Spinal cord (tissue), 10 donors: Measurements from ENCODE around the gene ATRN. TPM values are rescaled to one million over a fixed set of nuclear protein-coding genes. Genes with fewer than 3 reads are reported as not detected.

Experiments used
- DNase-seq, 6 donors: peaks; one replicate each; pipeline versions ENCODE4 v3.0.0 to v3.0.0-alpha.2; 2013 to 2015; ENCODE audit warnings: low spot score in 6 of 6, low read depth in 4 of 6
- H3K27ac ChIP-seq: one replicate; pipeline ENCODE4 v1.5.1; 2013; ENCODE audit warnings: low read depth, low read length, control low read depth
- H3K27me3 ChIP-seq: one replicate; pipeline ENCODE4 v1.6.1; 2013; ENCODE audit warnings: low read length; ENCODE audit not compliant: control insufficient read depth, insufficient read depth
- H3K36me3 ChIP-seq: one replicate; pipeline ENCODE4 v1.6.1; 2013; ENCODE audit warnings: low read length; ENCODE audit not compliant: control insufficient read depth, insufficient read depth
- H3K4me1 ChIP-seq: one replicate; pipeline ENCODE4 v1.6.1; 2013; ENCODE audit warnings: low read length; ENCODE audit not compliant: control insufficient read depth, insufficient read depth
- H3K4me3 ChIP-seq: one replicate; pipeline ENCODE4 v1.5.1; 2013; ENCODE audit warnings: low read depth, low read length, control low read depth
- H3K9me3 ChIP-seq: one replicate; pipeline ENCODE4 v1.6.1; 2013; ENCODE audit warnings: low read length; ENCODE audit not compliant: control insufficient read depth, insufficient read depth
- WGBS: methylation state at CpG from one replicate; pipeline ENCODE4 v1.1.5; 2013; ENCODE audit warnings: missing lambda C conversion rate; ENCODE audit not compliant: insufficient coverage; 5-methylcytosine and 5-hydroxymethylcytosine counted together
- polyA plus RNA-seq, 2 donors: library from polyadenylated mRNA; unstranded; fragments of 120-200 nt; gene quantifications; one replicate each; pipeline ENCODE4 v1.2.1, GENCODE V29; 2013; ENCODE audit not compliant: insufficient read length in 2 of 2
- total RNA-seq, 2 donors: library from RNA; depleted of rRNA in 1 of 2; stranded (reverse); fragments of 120-200 nt in 1 of 2; fragments of >200 nt in 1 of 2; gene quantifications; one replicate each; pipeline versions ENCODE4 v1.2.3 to v1.2.4, GENCODE V29; 2013 to 2014
- donor health status: healthy.

ATRN gene
- total and polyA plus RNA-seq, 4 donors = 40.1 to 64.2 (median 46.5) TPM

DNA sequence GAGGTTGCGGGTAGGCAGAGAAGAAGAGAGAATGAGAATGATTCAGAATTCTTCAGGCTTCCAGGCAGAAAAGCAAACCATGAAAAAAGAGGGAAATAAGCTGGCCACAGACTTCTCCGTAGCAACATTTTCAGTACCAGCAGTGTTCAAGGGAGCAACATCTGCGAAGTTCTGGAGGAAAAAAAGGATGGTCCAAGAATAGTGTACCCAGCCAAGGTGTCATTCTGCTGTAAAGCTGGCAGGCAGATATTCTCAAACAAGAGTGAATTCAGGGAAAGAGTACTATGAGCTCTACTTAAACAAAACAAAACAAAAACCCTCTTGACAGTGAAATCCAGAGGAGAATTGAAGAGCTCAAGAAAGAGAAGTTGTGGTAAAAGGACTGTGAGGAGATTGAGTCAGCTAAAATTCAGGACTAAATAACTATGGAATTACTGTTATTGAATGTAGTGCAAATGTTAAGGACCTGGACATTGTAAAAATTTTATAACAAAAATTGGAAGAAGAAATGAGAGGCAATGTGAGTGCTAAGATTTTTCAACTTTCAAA, 86.5 kb downstream of the ATRN start:
- no peak overlapping the region for H3K4me3 ChIP-seq
- H3K9me3 ChIP-seq = no peaks in the 10 kb centered on the region
- H3K27ac ChIP-seq = no peak overlapping the region
- WGBS = 80% methylated on average over 1 of the region's 3 CpGs
- H3K27me3 ChIP-seq = no peaks in the 10 kb centered on the region
- peak in 1 of 6 donors; percentile 16 for DNase-seq
- peaks cover 4% of the 10 kb centered on the region for H3K36me3 ChIP-seq
- H3K4me1 ChIP-seq = no peaks in the 10 kb centered on the region

DNA sequence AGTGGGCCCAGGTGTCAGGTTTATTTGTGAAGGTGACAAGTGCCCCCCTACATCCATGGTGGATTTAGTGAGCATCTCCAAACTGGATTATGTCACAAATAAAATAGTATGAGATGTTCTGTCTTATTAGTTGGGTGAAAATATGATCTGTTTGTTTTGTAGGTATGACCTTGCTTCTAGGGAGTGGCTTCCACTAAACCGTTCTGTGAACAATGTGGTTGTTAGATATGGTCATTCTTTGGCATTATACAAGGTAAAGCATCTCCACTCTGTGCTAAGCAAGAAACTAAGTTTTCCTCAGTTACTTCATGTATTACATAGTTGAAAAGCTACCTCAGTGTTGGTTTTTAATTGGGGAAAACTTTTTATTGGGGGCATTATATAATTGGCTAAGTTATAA, 88.4 kb downstream of the ATRN start:
- H3K9me3 ChIP-seq = no peaks in the 10 kb centered on the region
- H3K27me3 ChIP-seq = no peaks in the 10 kb centered on the region
- no peak for DNase-seq
- no CpG with 5 or more reads among the region's 1 CpG for WGBS
- H3K27ac ChIP-seq = no peak overlapping the region
- H3K4me1 ChIP-seq = no peaks in the 10 kb centered on the region
- peaks cover 2% of the 10 kb centered on the region for H3K36me3 ChIP-seq
- no peak overlapping the region for H3K4me3 ChIP-seq

DNA sequence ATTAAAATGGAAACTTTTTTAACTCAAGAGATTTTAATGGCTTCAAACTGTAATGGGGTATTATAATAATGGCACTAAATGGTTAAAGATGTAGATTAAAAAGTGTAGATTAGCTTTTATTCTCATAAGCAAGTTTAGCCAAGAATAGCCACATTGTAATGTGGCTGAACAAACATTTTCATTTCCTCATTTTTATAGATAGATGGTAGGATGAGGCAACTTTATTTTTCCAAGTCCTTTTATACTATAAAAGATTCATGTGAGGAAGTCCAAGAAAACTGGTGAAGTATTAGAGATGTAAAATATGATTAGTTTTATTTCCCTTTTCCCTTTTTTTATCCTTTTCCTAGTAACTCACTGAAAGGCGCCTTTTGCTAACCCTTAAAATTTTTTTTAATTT, 88.8 kb downstream of the ATRN start:
- Histone ChIP-seq H3K9me3 (no peaks in the 10 kb centered on the region), H3K36me3 (peaks cover 2% of the 10 kb centered on the region), H3K4me3 (no peak overlapping the region), H3K27me3 (no peaks in the 10 kb centered on the region), H3K4me1 (no peaks in the 10 kb centered on the region), H3K27ac (no peak overlapping the region)
- no peak for DNase-seq
- no CpG with 5 or more reads among the region's 1 CpG for WGBS

DNA sequence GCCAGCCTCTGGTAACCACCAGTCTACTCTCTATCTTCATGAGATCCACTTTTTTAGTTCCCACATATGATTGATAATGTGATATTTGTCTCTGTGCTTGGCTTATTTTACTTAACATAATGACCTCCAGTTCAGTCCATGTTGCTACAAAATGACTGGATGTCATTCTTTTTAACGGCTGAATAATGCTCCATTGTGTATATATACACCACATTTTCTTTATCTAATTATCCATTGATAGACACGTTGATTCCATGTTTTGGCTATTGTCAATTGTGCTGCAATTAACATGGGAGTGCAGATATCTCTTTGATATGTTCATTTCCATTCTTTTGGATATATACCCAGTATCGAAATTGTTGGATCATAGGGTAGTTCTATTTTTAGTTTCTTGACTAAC, 89.3 kb downstream of the ATRN start:
- no peaks in the 10 kb centered on the region for H3K27me3 ChIP-seq
- no peak for DNase-seq
- H3K9me3 ChIP-seq = no peaks in the 10 kb centered on the region
- H3K36me3 ChIP-seq = peaks cover 2% of the 10 kb centered on the region
- no CpG with 5 or more reads among the region's 3 CpGs for WGBS
- H3K4me1 ChIP-seq = no peaks in the 10 kb centered on the region
- H3K27ac ChIP-seq = no peak overlapping the region
- no peak overlapping the region for H3K4me3 ChIP-seq

DNA sequence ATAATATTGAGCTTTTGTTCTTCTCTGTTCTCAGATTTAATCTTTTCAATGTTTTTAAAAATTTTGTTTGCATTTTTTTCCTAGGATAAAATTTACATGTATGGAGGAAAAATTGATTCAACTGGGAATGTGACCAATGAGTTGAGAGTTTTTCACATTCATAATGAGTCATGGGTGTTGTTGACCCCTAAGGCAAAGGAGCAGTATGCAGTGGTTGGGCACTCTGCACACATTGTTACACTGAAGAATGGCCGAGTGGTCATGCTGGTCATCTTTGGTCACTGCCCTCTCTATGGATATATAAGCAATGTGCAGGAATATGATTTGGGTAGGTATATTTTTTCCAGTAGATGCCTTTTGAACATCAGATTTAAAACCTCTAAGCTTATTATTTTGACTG, 89.8 kb downstream of the ATRN start:
- Histone ChIP-seq H3K9me3 (no peaks in the 10 kb centered on the region), H3K4me1 (no peaks in the 10 kb centered on the region), H3K4me3 (no peak overlapping the region), H3K36me3 (peaks cover 2% of the 10 kb centered on the region), H3K27me3 (no peaks in the 10 kb centered on the region), H3K27ac (no peak overlapping the region)
- no peak for DNase-seq
- no CpG with 5 or more reads among the region's 1 CpG for WGBS

DNA sequence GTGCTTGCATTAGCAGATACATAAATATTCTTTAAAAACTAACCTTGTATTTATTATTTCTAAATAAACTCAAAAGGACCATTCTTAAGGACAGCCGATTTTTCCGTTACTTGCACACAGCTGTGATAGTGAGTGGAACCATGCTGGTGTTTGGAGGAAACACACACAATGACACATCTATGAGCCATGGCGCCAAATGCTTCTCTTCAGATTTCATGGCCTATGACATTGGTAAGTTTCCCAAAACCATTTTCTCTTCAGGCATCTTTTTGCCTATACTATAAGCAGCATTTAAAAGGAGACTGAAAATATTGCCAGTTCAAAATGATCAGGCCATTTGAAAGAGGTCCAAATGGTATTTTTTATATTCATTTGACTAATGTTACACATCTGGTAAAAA, 92.3 kb downstream of the ATRN start:
- DNase-seq = peak in 2 of 6 donors; percentile 12 to 13
- Histone ChIP-seq H3K27ac (no peak overlapping the region), H3K9me3 (no peaks in the 10 kb centered on the region), H3K27me3 (no peaks in the 10 kb centered on the region), H3K4me1 (no peaks in the 10 kb centered on the region), H3K36me3 (peaks cover 6% of the 10 kb centered on the region), H3K4me3 (no peak overlapping the region)
- WGBS = no CpG with 5 or more reads among the region's 3 CpGs

DNA sequence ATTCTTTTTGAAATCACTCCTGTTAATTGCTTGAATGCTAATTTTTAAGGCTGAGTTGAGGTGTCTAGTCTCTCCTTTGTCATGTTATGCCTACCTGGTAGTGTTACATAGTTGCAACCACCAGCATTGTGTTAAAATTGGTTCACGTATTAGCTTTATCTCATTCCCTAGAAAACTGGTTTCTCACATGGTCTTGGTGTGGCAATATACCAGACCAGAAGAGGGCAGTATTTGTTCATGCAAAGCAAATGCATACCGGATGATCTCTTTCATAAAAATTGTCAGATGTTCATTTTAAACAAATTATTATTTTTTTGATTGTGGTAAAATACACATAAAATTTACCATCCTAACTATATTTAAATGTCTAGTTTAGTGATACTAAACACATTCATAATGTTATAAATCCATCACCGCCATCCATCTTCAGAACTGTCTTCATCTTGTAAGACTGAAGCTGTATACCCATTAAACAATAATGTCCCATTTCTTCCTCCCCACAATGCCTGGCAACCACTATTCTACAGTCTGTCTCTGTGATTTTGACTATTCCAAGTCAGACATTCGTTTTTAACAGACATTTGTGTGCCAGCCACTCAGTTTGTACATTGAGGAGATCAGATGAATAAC, 92.8 kb downstream of the ATRN start:
- no peaks in the 10 kb centered on the region for H3K9me3 ChIP-seq
- H3K4me1 ChIP-seq = no peaks in the 10 kb centered on the region
- H3K4me3 ChIP-seq = no peak overlapping the region
- 100% methylated on average over 1 of the region's 4 CpGs for WGBS
- peak in 3 of 6 donors; percentile 14 to 62 (median 61) for DNase-seq
- H3K36me3 ChIP-seq = peaks cover 6% of the 10 kb centered on the region
- no peak overlapping the region for H3K27ac ChIP-seq
- H3K27me3 ChIP-seq = no peaks in the 10 kb centered on the region

DNA sequence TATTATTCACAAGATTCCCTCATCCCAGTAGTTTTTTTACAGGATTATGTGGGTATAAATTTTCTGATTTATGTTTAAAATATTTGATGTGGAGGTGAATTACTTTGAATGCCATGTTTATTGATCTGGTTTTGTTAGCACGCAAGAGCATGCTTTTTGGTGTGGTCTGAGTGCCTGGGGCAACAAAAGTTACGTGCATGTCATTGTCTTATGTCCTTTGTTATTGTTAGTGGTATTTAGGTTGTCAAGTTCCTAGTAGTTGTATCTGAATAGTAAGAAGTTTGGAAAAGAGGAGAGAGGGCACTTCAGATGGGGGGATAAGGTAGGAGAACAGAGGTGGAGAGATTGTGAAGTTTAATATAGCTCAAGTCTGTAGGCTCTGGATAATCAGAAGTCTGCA, 95.0 kb downstream of the ATRN start:
- Histone ChIP-seq H3K4me3 (no peak overlapping the region), H3K36me3 (peaks cover 5% of the 10 kb centered on the region), H3K27ac (no peak overlapping the region), H3K4me1 (no peaks in the 10 kb centered on the region), H3K27me3 (no peaks in the 10 kb centered on the region), H3K9me3 (no peaks in the 10 kb centered on the region)
- 95% methylated on average over 2 of the region's 2 CpGs for WGBS
- DNase-seq = no peak

DNA sequence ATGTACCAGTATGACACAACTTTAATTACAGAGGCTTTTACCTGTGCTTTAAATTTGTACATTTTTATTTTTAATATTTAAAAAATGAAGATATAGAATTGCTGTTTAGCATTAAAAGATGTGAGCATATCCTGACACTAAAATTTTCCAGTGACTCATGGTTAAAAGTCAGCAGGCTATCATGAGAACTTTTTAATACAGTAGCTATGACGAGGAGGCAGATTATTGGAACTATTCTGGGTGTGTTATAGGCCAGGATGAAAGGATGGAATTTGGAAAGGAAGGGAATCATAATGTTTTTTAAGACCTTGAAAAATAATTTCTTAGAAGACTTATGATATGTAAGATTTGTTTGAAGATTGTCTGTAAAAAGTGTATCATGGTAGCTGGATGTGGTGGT, 101.3 kb downstream of the ATRN start:
- no peaks in the 10 kb centered on the region for H3K4me1 ChIP-seq
- DNase-seq = no peak
- H3K9me3 ChIP-seq = no peaks in the 10 kb centered on the region
- H3K27me3 ChIP-seq = no peaks in the 10 kb centered on the region
- no peak overlapping the region for H3K27ac ChIP-seq
- H3K4me3 ChIP-seq = no peak overlapping the region
- WGBS = 100% methylated on average over 1 of the region's 1 CpG
- peaks cover 9% of the 10 kb centered on the region for H3K36me3 ChIP-seq

DNA sequence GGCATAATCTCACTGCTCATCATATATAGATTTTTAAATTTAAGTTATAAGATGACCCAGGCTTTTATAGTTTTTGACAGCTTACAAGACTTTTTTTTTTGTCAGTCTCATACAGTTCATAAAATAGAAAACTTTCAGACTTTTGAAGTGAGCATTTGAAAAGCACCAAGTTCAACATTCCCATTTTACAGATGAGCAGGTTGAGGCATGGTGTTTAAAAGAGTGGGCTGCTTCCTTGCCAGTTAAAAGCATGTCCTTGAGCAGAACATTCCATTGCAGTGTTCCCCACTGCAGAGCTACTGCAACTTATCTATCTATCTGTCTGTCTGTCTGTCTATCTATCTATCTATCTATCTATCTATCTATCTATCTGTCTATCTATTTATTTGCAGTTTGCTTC, 105.5 kb downstream of the ATRN start:
- Histone ChIP-seq H3K27me3 (no peaks in the 10 kb centered on the region), H3K4me3 (no peak overlapping the region), H3K27ac (no peak overlapping the region), H3K36me3 (peaks cover 11% of the 10 kb centered on the region), H3K4me1 (no peaks in the 10 kb centered on the region), H3K9me3 (no peaks in the 10 kb centered on the region)
- DNase-seq = no peak
